Measurements from ENCODE around the gene PMM1. TPM values are rescaled to one million over a fixed set of nuclear protein-coding genes. Genes with fewer than 3 reads are reported as not detected.
"Not testable (repeated sequence)": the region's sequence is repeated elsewhere in the genome, so short reads cannot be mapped to it uniquely, and the experiment has no call there.

PMM1 gene
- 63.0 TPM for polyA plus RNA-seq (2013, experiment 1 of 2; ENCODE audit: insufficient read length)
- polyA plus RNA-seq (2013, experiment 2 of 2; ENCODE audit: insufficient read length), result 42.4 TPM

DNA sequence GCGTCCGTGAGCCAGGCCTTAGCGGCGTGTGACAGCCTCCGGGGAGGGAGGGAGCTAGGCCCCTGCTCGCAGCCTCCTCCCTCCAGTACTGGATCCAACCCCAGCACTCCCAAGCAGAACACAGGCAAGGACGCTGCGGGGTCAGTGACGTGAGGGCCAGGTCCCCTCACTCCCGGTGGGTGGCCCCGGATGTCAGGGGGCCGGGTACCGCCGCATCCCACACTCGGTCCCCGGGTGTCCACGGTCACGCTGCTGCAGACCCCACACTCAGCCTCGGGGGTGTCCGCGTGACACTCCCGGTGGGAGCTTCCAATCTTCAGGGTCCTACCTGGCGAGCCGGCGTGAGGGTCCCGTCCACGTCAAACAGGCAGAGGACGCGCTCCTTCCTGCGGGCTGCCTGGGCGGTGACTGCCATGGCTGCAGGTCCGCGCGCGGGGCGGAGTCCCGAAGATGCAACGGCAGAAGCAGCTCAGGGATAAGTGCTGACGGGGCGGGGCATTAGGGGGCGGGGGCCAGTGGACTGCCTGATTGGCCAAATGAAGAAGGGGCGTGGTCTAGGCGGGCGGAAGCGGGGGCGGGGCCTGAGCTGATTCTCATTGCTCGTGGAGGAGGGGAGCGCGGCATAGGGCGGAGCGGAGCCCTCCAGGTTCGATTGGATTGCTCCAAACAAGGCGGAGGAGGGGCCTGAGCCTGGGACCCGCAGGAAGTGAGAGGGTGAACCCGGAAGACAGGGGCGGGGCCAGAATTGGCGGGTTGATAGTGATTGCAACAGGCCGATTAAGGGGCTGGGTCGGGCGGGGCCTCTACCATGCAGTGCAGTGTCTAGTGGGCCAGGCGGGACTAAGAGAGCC, at the start of gene PMM1:
TSS of gene PMM1 (minus strand) at position 450 of the 851 bp plus-strand sequence. CDS start at position 415, 35 bp downstream.
- DNase-seq, result peak; percentile 99

DNA sequence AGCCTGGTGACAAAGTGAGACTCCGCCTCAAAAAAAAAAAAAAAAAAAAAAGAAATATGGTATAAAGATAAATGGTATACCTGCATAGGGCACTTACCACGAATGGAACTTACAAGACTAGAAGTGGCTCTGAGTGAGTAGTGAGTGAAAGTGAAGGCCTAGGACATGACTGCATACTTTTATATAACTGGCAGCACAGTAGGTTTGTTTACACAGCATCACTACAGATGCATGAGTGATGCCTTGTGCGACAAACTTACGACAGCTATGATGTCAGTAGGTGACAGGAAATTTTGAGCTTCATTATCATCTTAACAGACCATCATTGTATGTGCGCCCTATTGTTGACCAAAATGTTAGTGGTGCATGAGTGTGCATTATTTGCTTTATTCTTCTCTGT, 49.1 kb upstream of the PMM1 start:
- no peak for DNase-seq

DNA sequence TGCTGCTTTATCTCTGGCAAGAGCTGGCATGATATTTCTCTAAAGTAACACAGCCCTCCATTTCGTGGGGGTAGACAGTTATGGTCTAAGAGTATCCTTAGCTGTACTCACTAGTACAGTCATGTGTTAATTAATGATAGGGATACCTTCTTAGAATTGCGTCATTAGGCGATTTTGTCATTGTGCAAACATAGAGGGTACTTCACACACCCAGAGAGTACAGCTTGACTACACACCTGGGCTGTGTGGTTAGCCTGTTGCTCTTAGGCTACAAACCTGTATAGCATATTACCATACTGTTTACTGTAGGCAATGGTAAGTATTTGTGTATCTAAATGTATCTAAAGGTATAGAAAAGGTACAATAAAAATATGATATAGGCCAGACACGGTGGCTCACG, 48.5 kb upstream of the PMM1 start:
- no peak for DNase-seq

DNA sequence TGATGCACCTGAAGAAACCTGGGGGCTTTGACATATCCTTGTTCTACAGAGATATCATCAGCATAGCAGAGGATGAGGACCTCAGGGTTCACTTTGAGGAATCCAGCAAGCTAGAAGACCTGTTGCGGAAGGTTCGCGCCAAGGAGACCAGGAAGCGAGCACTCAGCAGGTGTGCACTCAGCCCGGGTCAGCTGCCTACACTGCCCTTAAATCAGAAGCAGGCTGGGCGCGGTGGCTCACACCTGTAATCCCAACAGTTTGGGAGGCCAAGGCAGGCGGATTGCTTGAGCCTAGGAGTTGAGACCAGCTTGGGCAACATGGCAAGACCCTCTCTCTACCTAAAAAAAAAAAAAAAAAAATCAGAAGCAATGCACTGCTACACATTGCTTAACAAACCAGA, 48.0 kb upstream of the PMM1 start:
- not testable (repeated sequence) for DNase-seq

DNA sequence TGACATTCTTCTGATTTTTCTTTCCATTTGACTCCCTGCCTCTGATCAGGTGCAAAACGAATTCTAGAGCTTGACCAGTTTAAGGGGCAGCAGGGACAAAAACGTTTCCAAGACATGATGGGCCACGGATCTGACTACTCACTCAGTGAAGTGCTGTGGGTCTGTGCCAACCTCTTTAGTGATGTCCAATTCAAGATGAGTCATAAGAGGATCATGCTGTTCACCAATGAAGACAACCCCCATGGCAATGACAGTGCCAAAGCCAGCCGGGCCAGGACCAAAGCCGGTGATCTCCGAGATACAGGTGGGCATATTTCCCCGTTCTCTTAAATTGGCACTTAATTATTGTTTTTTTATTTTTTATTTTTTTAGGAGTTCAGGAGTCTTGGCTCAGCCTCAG, 46.8 kb upstream of the PMM1 start:
- no peak for DNase-seq

DNA sequence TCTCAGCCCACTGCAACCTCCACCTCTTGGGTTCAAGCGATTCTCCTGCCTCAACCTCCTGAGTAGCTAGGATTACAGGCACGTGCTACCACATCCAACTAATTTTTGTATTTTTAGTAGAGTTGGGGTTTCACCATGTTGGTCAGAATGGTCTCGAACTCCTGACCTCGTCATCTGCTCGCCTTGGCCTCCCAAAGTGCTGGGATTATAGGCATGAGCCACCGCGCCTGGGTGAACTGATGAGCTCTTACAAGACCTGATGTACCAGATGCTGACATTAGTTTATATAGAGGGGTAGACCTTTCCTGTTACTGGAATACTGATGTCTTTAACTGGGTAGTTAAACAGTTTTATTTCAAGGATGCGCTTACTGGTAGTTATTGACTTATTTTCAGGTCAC, 45.0 kb upstream of the PMM1 start:
- DNase-seq, result not testable (repeated sequence)

DNA sequence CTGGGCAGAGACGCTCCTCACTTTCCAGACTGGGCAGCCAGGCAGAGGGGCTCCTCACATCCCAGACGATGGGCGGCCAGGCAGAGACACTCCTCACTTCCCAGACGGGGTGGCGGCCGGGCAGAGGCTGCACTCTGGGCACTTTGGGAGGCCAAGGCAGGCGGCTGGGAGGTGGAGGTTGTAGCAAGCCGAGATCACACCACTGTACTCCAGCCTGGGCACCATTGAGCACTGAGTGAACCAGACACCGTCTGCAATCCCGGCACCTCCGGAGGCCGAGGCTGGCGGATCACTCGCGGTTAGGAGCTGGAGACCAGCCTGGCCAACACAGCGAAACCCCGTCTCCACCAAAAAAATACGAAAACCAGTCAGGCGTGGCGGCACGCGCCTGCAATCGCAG, 42.0 kb upstream of the PMM1 start:
- DNase-seq, result not testable (repeated sequence)

DNA sequence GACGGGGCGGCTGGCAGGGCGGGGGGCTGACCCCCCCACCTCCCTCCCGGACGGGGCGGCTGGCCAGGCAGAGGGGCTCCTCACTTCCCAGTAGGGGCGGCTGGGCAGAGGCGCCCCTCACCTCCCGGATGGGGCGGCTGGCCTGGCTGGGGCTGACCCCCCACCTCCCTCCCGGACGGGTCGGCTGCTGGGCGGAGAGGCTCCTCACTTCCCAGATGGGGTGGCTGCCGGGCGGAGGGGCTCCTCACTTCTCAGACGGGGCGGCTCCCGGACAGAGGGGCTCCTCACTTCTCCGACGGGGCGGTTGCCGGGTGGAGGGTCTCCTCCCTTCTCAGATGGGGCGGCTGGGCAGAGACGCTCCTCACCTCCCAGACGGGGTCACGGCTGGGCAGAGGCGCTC, 41.5 kb upstream of the PMM1 start:
- not testable (repeated sequence) for DNase-seq

DNA sequence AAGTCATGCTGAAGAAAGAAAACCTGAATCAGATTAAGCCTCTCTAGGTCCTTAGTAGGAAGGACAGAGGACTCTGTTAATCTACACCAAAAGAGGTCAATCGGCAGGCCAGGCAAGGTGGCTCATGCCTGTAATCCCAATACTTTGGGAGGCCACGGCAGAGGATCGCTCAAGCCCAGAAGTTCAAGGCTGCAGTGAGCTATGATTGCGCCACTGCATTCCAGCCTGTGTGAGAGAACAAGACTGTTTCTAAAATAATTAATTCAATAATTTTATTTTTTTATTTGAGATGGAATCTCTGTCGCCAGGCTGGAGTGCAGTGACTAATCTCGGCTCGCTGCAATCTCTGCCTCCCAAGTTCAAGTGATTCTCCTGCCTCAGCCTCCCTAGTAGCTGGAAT, 35.9 kb upstream of the PMM1 start:
- no peak for DNase-seq

DNA sequence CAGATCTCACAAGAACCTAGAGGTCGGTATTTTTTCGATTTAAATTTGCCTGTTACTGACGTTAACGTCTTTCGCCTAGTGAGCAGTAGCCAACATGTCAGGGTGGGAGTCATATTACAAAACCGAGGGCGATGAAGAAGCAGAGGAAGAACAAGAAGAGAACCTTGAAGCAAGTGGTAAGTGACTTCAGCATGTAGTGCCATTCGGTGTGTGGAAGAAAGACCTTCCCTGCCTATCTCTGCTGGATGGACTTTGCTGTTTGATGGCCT, 32.2 kb upstream of the PMM1 start:
- no peak for DNase-seq

DNA sequence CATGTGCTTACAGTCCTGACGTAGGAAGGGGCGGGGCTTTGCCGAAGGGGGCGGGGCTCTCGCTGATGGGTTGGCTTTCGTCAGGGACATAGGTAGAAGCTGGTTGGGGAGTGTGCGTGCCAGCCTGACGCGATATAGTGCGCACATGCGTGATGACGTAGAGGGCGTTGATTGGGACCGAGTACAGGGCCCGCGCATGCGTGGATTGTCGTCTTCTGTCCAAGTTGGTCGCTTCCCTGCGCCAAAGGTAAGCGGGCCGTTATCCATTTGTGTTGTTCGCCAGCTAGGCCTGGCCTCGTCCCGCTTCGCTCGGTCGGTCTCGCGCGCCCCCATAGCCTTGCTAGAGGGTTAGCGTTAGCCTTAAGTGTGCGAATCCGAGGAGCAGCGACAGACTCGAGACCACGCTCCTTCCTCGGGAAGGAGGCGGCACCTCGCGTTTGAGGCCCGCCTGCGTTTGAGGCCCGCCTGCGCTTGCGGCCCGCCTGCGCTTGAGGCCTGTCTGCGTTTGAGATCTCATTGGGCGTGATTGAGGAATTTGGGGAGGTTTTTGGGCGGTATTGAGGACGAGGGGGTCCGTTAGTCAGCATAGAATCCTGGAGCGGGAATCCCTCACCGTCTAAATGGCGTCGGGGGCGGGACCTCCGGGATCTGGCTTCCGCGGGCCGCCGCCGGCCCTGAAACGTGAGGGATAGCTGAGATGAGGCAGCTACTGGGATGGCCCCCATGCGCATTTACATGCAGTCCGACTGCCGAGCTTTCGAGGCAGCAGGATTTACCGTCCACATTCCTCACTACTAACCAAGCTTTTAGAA, 31.7 kb upstream of the PMM1 start, which contains the start of gene XRCC6:
TSS of gene XRCC6 (plus strand) at position 197 of the 812 bp plus-strand sequence. CDS start 710 bp downstream, outside the sequence.
- DNase-seq, result peak; percentile 99

DNA sequence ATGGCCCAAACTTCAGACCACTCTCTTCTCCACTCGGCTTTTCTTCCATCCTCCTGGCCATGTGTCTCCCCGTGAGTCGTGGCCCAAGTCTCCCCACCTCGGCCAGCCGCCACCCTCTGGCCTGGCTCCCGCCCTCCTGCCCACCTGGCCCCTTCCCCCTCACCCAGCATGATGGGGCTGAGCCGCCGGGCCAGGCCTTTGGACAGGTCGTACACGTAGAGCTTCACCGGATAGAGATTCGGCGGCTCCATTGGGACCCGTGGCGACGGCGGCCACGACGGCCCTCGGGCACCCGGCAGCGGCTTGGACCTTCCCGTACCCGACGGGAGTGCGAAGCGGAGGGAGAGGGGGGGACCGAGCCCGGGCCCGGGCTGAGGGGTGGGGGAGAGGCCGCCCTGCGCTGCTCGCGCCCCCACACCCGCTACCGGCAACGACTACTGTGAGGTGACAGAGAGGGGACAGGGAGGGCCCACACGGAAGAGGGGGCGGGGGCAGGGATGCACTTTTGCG, 31.0 kb upstream of the PMM1 start, which contains the start of gene DESI1:
TSS of gene DESI1 (minus strand) at position 455 of the 510 bp plus-strand sequence. CDS start at position 251, 204 bp downstream.
- no peak for DNase-seq

DNA sequence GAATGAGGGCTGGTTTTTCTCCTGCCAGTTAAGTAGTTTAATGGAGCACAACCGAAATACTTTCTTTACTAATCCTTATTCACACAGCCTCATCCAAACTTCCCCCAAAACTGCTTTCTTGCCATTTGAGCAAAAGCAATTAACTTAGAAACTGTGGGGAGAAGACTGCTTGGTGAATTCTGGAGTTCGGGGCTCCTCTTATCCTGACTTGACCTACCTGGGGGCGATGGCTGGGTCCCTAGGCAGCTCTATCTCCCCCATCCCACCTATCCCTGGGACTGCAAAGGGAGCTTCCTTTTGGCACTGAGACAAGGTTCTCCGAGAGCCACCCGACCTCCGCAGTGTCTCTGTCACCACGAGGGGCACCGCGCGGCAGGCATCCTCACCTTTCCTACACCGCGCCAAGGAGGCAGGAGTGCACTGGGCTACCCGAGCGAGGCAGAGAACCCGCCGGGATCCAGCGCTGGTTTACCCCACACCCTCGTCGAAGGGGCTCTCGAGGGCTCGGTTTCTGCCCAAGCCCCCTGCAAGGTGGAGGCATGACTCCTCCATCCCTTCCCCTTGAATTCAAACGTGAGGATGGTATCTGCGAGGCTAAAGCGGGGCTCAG, 30.4 kb upstream of the PMM1 start:
- peak; percentile 20 for DNase-seq

DNA sequence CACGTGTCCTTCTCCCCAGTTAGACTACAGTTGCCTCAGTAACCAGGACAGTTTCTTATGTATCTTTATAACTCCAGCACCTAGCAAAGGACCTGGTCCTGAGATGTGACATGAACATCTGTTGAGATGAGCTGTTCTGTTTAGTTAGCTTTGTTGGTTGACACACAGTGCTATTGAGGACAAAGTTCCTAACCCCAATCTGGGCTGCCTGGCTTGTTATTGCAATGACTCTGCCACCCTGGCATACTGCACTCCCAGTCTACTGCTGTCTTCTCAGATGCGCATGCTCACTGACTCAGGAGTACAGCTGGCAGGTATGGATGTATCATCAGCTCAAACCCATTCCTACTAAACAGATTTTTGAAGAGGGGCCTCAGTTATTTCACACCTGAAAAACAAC, 23.8 kb upstream of the PMM1 start:
- no peak for DNase-seq

DNA sequence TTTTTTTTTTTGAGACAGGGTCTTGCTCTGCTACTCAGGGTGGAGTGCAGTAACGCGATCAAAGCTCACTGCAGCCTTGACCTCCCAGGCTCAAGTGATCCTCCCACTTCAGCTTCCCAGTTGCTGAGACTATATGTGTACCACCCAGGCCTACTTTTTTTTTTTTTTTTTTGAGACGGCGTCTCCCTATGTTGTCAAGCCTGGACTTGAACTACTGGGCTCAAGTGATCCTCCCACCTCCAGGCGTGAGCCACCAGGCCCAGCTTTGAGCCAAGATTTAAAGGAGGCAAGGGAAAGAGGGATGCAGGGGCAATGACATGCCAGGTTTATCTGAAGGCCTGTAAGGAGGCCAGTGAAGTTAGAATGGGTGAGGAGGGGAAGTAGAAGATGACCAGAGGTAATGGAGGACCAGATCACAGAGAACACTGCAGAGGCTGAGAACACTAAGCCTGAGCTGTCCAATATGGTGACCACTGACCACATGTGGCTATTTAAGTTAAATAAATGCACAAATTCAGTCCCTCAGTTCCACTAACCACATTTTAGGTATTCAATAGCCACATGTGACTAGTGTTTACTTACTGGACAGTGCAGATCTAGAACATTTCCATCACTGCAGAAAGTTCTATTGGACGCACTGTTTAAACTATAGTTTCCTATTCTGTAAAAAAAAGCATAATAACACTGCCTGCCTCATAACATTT, 23.1 kb upstream of the PMM1 start:
- DNase-seq, result no peak

DNA sequence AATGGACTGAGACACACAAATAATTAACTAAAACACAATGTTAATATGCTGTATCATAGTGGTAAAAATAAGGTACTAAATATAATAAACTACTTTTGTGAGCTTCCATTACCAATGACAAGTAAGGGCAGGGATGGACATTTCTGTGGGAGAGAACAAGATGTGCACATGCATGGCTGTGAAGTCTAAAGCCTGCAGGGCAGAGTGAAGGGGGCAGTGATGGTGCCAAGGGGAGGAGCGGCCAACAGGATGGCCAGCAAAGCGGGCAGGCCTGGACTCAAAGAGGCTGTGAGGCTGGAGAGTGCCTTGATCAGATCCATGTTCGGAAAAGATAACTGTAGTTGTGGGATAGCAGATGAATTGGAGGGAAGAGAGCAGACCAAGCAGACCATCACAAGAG, 18.7 kb upstream of the PMM1 start:
- DNase-seq, result no peak

DNA sequence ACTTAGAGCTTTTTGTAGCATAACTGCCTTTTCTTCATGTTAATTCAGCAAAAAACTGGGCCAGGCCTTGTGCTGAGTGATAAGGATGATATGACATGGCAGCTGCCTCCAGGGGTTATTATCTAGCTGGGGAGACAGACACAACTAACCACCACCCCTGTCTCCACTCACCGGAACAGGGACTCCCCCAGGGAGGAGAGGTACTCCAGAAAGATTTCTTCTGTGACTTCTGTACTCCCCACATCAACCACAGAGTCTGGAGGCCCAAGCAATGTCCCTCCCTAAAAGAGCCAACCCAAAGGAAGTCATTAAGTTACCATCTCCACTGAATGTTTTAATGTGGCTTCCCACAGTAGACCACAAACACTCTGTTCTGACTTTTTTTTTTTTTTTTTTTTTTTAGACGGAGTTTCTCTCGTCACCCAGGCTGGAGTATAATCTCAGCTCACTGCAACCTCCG, 14.3 kb upstream of the PMM1 start:
- DNase-seq, result no peak

DNA sequence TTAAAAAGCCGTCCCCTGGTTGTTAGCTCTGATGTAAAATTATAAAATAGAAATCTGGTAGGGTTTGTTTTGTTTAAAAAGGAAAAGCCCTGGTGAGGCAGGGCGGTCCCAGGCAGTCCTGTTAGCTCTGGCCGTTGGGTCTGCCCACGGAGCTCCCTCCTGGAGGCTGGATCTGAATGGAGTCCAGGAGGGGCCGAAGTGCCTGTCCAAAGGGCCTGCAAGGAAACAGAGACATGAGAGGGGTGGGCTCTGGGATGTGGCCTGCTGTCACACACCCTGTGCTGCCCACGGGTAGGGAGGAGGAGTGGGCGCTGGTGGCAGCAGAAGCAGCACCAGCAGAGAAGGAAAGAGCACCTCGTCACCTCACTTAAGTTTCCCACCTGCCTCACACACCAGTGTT, 11.3 kb upstream of the PMM1 start:
- DNase-seq, result no peak

DNA sequence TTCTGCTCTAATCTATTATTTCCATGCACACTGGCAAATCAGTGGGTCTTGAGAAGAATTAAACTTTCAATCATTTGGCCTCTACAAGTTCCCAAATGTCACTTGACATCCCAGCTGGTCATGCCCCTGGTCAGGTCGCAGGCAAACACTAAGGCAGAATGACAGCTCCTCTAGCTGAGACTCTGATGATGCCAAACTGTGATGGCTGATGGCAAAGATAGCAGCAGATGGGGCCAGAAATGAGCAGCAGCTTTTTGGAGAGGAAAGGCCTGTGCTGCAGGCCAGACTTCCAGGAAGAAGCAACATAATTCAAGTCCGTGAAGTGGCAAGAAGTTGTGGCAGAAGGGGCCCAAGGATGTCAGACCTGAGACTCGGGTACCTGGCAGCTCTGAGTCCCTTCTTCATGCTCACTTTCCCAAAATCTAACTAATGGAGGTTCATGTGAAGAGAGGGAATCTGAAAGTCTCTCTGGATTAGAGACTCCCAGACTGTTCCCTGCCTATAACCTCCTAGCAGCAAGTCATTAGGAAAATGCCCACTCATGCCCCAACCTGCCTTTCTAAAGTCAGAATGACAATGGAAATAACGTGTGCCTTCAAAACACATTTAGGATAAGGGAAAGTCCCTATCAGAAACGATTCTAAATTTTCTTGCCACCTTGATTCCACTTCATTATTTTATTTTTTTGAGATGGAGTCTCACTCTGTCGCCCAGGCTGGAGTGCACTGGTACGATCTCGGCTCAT, 9.4 kb upstream of the PMM1 start:
- no peak for DNase-seq

DNA sequence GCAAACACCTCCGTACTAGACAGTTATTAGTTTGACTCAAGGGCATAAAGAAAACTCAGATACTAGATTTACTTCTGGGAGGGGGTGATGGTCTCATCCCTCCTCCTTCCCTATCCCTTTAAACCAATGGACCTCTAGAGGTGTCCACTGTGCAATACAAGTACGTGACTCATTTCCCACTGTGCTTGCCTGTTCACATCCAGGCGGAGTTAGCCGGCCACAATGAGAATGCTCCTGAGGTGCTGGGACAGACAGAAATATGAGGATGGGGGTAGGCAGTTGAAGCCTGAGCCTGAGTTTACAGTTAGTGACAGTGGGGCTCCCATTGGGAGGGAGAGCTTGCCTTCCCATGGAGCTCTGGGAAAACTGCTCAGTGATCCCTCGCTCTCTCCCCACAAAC, 8.4 kb upstream of the PMM1 start:
- DNase-seq, result peak; percentile 79

DNA sequence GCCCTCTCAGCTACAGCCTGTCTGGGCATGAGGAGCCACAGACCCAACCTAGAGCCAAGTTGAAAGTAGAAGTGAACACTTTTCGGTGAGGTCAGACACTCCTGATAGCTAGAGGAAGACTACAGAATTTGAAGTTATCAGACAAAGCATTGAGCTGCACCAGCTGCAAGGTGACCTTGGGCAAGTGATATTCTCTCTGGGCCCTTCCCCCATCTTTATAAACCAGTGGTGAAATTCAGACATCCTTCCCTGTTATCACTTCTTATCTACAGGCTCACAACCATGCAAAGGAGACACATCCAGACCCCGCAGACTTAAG, 8.0 kb upstream of the PMM1 start:
- DNase-seq, result no peak

Data from fibroblast of skin of back (primary cell).